ENCODE results near the gene AK1. TPM values are rescaled to one million over a fixed set of nuclear protein-coding genes. Genes with fewer than 3 reads are reported as not detected.
A peak's percentile ranks its signal among the peaks of the same experiment; 100 is the strongest.

Gene AK1
- total and polyA plus RNA-seq, 2 of the 13 experiments (the other 11 are each of a cell fraction or from before 2014, with no cell fraction given) = 19.1 to 32.8 TPM

- no peak for TF ChIP-seq ZNF333 (CRISPR knock-in tag; IDR thresholded peaks at IDR 0.05; ENCODE audit: borderline replicate concordance)
- peak; percentile 69; the same call in 1 of the 2 replicates for TF ChIP-seq ZFY (CRISPR knock-in tag; IDR thresholded peaks at IDR 0.05)
- no peak for TF ChIP-seq MEIS2 (CRISPR knock-in tag; IDR thresholded peaks at IDR 0.05)
- TF ChIP-seq POLR2AphosphoS5 (IDR thresholded peaks at IDR 0.05; ENCODE audit: low read depth, low read length) = peak; percentile 68; the same call in 1 of the 2 replicates
- no peak for TF ChIP-seq ZNF572 (CRISPR knock-in tag; IDR thresholded peaks at IDR 0.05)
- TF ChIP-seq ZNF234 (CRISPR knock-in tag; conservative IDR thresholded peaks at IDR 0.05) = no peak
- TF ChIP-seq ZNF282 (IDR thresholded peaks at IDR 0.05; ENCODE audit: partially characterized antibody) = no peak
- peak; percentile 13; the same call in 1 of the 2 replicates for TF ChIP-seq SOX5 (CRISPR knock-in tag; IDR thresholded peaks at IDR 0.05; ENCODE audit: borderline replicate concordance)
- TF ChIP-seq FOXO1 (CRISPR knock-in tag; IDR thresholded peaks at IDR 0.05) = no peak
- no peak for TF ChIP-seq RCOR2 (CRISPR knock-in tag; IDR thresholded peaks at IDR 0.05)
- TF ChIP-seq TSC22D2 (CRISPR knock-in tag; IDR thresholded peaks at IDR 0.05; ENCODE audit: borderline replicate concordance) = no peak
- no peak for TF ChIP-seq TCF12 (IDR thresholded peaks at IDR 0.05)
- TF ChIP-seq TCF12 (CRISPR knock-in tag; IDR thresholded peaks at IDR 0.05) = no peak
- TF ChIP-seq EZH2 (conservative IDR thresholded peaks at IDR 0.05; ENCODE audit: low read depth, low read length) = no peak
- no peak for TF ChIP-seq ZBTB25 (CRISPR knock-in tag; IDR thresholded peaks at IDR 0.05)
- TF ChIP-seq ZNF326 (CRISPR knock-in tag; IDR thresholded peaks at IDR 0.05; ENCODE audit: borderline replicate concordance) = no peak
- TF ChIP-seq ZBTB26 (CRISPR knock-in tag; IDR thresholded peaks at IDR 0.05; ENCODE audit: borderline replicate concordance) = no peak
- TF ChIP-seq KDM4B (CRISPR knock-in tag; IDR thresholded peaks at IDR 0.05) = no peak
- TF ChIP-seq TFDP1 (CRISPR knock-in tag; IDR thresholded peaks at IDR 0.05; ENCODE audit: borderline replicate concordance) = peak; percentile 20; the same call in 1 of the 2 replicates
- no peak for TF ChIP-seq CEBPG (CRISPR knock-in tag; IDR thresholded peaks at IDR 0.05)
- TF ChIP-seq RORA (CRISPR knock-in tag; IDR thresholded peaks at IDR 0.05) = no peak
- no peak for TF ChIP-seq LRRFIP1 (CRISPR knock-in tag; conservative IDR thresholded peaks at IDR 0.05)
- no peak for TF ChIP-seq U2AF2 (IDR thresholded peaks at IDR 0.05; ENCODE audit: low read depth, low read length)
- TF ChIP-seq ZNF24 (IDR thresholded peaks at IDR 0.05) = no peak
- TF ChIP-seq FOSL1 (CRISPR knock-in tag; IDR thresholded peaks at IDR 0.05; ENCODE audit: borderline replicate concordance) = no peak
- TF ChIP-seq PPARG (CRISPR knock-in tag; conservative IDR thresholded peaks at IDR 0.05) = no peak
- no peak for TF ChIP-seq LCORL (IDR thresholded peaks at IDR 0.05)
- peak; percentile 74; the same call in 1 of the 2 replicates for TF ChIP-seq LCORL (CRISPR knock-in tag; IDR thresholded peaks at IDR 0.05)
These were observed 49.0 kb downstream of the AK1 start (continued) for GRCh38 chr9:127828262-127829031.

All from HepG2 (cell line).